NCI-H345 treated with DMSO at 0.1 percent for 48 hours (cell line): ENCODE data around the gene SCGB1D4.

Experiments used
- DNase-seq: peaks from one replicate; lab custom pipeline; 2025; ENCODE audit not compliant: unreplicated experiment; lab: John Stamatoyannopoulos, UW

SCGB1D4 gene

GRCh38 chr11:62280452-62280851 lies 18.4 kb downstream of the SCGB1D4 start:
- DNase-seq: no peak

DNA sequence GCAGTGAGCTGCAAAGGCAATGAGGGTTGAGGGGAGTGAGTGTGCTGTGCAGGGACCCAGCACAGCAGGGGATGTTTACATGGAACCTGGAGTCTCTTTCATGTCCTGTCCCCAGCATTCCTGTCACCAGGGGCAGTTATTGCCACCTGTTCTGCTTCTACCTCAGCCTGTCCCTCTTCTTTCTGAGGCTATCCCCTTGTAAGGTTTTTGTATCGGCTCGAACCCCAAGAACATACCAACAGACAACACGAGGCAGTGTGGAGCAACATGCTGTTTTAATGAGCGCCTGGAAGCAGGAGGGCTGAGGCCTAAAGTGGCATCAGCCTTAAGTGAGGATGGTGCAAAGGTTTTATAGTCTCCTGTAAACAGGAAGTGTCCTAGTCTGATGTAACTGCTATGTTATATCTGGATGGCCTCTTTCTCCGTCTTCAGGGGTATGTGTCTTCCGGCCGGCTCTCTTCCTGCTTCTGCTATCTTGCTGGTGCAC lies 25.0 kb downstream of the SCGB1D4 start:
- DNase-seq: no peak

DNA sequence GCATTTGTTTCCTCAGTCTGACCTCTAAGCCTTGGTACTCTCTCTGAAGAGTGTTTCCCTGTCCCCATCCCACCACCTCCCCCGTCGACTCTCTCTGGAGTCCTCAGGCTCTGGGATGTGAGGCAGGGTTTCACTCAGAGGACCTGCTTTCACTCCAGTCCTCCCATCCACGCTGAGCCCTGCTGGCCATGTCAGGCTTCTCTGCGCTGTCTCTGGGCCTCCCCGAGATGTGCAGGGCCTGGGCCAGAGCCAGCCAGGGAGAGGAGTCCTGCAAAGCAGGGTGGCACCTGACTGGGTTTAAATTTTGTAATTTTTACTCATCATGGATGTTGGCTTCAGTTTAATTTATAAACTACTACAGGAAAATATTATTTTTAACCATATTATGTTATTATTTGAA lies 25.6 kb downstream of the SCGB1D4 start:
- DNase-seq: no peak

DNA sequence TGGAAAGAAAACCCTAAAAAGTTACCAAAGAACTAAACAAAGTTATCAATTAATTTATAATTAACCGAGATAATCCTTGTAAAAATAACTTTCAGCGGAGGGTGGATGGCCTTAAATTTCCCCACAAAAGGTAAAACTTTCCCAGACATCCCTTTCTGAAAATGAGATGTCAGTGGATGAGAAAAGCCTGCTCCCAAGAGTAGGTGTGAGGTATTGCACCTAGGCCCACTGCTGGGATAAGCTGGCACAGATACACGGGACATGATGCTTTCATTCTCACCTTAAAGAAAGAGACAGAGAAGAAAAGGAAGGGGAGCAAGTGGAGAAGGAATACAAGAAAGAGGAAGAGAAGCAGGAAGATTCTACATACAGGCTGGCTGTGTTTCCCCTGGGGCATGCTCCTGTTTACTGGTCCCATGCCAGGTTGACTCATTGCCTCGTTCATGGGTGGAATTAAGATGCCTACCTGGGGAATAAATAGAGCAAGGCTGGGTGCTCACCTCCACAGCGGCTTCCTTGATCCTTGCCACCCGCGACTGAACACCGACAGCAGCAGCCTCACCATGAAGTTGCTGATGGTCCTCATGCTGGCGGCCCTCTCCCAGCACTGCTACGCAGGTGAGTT lies 29.1 kb downstream of the SCGB1D4 start, which contains the start of gene SCGB2A2:
Gene SCGB2A2, plus strand, starts transcription at position 505 of the 625 bp plus-strand sequence. Its CDS starts 59 bp downstream, at position 564.
- DNase-seq: no peak

GRCh38 chr11:62267576-62267975 lies 31.3 kb downstream of the SCGB1D4 start:
- no peak for DNase-seq

- no peak for DNase-seq
Measured at GRCh38 chr11:62267050-62267449, 31.8 kb downstream of the SCGB1D4 start.

DNA sequence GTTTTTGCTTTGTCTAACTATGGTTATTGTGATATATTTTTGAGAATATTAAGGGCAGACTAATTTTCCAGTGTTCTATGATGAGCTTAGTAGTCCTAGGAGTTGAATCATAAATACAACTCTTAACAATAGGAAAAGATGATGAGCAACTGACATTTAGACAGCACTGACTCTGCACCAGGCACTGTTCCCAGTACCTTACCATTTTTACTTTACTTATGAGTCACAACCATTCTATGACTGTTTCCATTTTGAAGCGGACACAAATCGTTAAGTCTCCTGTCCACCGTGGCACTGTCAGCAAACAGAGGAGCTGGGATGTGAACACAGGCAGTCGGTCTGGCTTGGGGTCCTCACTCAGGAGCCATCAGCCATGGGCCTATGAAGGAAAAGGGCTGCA lies 32.3 kb downstream of the SCGB1D4 start:
- DNase-seq: no peak

GRCh38 chr11:62264004-62264403 lies 34.9 kb downstream of the SCGB1D4 start:
- no peak for DNase-seq

DNA sequence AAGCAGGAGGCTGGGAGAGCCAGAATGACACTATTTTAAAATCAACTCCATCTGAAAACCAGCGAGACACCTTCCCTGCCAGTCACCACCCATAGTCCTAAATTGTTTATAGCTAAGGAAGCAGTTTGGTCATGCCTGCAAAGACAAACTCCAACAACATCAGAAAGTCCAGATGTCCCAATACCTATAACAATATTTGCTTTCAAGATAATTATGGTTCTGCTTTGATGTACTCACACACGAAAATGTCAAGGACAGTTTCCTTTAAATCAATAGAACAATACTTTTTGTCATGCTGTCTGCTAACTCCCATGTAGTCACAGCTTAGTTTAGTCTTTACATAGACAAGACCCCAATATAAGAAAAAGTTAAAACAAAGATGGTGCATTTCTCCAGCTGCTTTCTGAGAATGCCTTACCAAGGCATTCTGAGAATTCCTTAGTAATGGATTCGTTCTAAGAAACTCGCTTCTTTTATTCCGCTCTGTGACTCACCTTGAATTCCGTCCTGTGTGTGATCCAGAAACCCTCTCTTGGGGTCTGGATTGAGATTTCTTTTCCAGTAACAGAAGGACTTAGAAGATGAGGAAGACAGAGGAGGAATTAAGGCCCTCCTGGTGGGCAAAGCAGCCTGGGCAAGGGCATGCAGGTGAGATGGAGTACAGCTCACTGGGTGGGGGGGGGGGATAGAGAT lies 38.5 kb downstream of the SCGB1D4 start:
- no peak for DNase-seq

- no peak for DNase-seq
Measured at GRCh38 chr11:62256281-62256680, 42.6 kb downstream of the SCGB1D4 start.

- DNase-seq: no peak
Measured at GRCh38 chr11:62253999-62254542, 44.8 kb downstream of the SCGB1D4 start.

DNA sequence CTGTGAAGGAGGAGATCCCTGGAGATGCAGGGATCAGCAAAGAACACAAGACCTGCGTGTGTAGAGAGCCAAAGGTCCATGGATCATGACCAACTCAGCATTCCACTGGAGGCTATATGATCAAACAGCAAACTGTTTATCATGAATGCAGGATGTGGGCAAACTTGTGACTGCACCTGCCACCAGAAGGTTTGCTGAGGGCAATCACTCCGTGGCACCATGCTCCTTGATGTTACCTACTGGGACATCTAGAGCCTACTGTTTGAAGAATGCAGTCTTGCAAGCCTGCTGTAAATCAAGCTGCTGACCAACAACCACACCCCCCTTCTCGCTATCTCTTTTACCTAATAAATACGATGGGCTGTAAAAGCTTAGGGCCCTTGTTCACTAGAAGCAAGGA lies 47.2 kb downstream of the SCGB1D4 start:
- no peak for DNase-seq
